WERI-Rb-1 (cell line): ENCODE data around the gene PNN.

Experiments
- DNase-seq: peaks from one replicate; pipeline ENCODE4 v3.0.0-alpha.2; 2020
- H3K27ac ChIP-seq: fragments of 250-450 bp; sonication (Bioruptor Pico); 2 replicates; pipeline ENCODE4 v1.5.1; 2020; ENCODE audit warnings: mild to moderate bottlenecking, moderate library complexity
- H3K27me3 ChIP-seq: fragments of 250-450 bp; sonication (Bioruptor Pico); 2 replicates; pipeline ENCODE4 v1.5.1; 2021; ENCODE audit warnings: mild to moderate bottlenecking, low read depth, moderate library complexity; ENCODE audit not compliant: insufficient read depth, severe bottlenecking
- H3K36me3 ChIP-seq: fragments of 250-450 bp; sonication (Bioruptor Pico); 2 replicates; pipeline ENCODE4 v1.5.1; 2020; ENCODE audit warnings: mild to moderate bottlenecking, moderate library complexity
- H3K4me3 ChIP-seq: 2 replicates; pipeline ENCODE4 v1.5.1; 2011; ENCODE audit warnings: low read depth, mild to moderate bottlenecking, control low read depth, low read length
- H3K9me3 ChIP-seq: fragments of 250-450 bp; sonication (Bioruptor Pico); 2 replicates; pipeline ENCODE4 v1.5.1; 2021; ENCODE audit warnings: mild to moderate bottlenecking, moderate library complexity; ENCODE audit not compliant: severe bottlenecking
- CTCF ChIP-seq: IDR thresholded peaks from 2 replicates; pipeline ENCODE4 v1.5.1; 2011; ENCODE audit warnings: low read depth, mild to moderate bottlenecking, control low read depth, inconsistent platforms, low read length

Gene PNN

GRCh38 chr14:39169541-39169900 lies 5.5 kb upstream of the PNN start:
- Histone ChIP-seq H3K27ac (peak overlapping the region; percentile 91), H3K36me3 (peaks cover 4% of the 10 kb centered on the region), H3K27me3 (no peaks in the 10 kb centered on the region), H3K4me3 (peak overlapping the region; percentile 92), H3K9me3 (no peaks in the 10 kb centered on the region)
- TF ChIP-seq CTCF: no peak
- DNase-seq: no peak

GRCh38 chr14:39173198-39173597 lies 1.9 kb upstream of the PNN start:
- Histone ChIP-seq H3K27me3 (no peaks in the 10 kb centered on the region), H3K4me3 (no peak overlapping the region), H3K27ac (no peak overlapping the region), H3K9me3 (no peaks in the 10 kb centered on the region), H3K36me3 (peaks cover 31% of the 10 kb centered on the region)
- TF ChIP-seq CTCF: no peak
- no peak for DNase-seq

GRCh38 chr14:39175445-39176262 lies 600 bp downstream of the PNN start:
- TF ChIP-seq CTCF: no peak
- no peaks in the 10 kb centered on the region for H3K9me3 ChIP-seq
- no peaks in the 10 kb centered on the region for H3K27me3 ChIP-seq
- H3K27ac ChIP-seq: peak overlapping the region; percentile 96
- H3K4me3 ChIP-seq: peak overlapping the region; percentile 99
- peak; percentile 47 for DNase-seq
- peaks cover 56% of the 10 kb centered on the region for H3K36me3 ChIP-seq

GRCh38 chr14:39176263-39177167 lies 1.5 kb downstream of the PNN start:
- peak overlapping the region; percentile 99 for H3K4me3 ChIP-seq
- peak overlapping the region; percentile 96 for H3K27ac ChIP-seq
- H3K9me3 ChIP-seq: no peaks in the 10 kb centered on the region
- no peaks in the 10 kb centered on the region for H3K27me3 ChIP-seq
- DNase-seq: no peak
- peaks cover 65% of the 10 kb centered on the region for H3K36me3 ChIP-seq
- TF ChIP-seq CTCF: no peak

- H3K27ac ChIP-seq: no peak overlapping the region
- no peak for TF ChIP-seq CTCF
- H3K36me3 ChIP-seq: peaks cover 71% of the 10 kb centered on the region
- H3K9me3 ChIP-seq: no peaks in the 10 kb centered on the region
- no peaks in the 10 kb centered on the region for H3K27me3 ChIP-seq
- DNase-seq: no peak
- H3K4me3 ChIP-seq: no peak overlapping the region
Measured at GRCh38 chr14:39177168-39177545, 2.1 kb downstream of the PNN start.
